ENCODE results near the gene GTPBP8. TPM values are rescaled to one million over a fixed set of nuclear protein-coding genes. Genes with fewer than 3 reads are reported as not detected.

Gene GTPBP8
- polyA plus RNA-seq, 1 donor from 2014 or later, result 32.4 TPM

GRCh38 chr3:113006359-113007056 lies 15.7 kb downstream of the GTPBP8 start:
- H3K27me3 ChIP-seq (ENCODE audit: insufficient read depth, low read depth, low read length), result no peaks in the 10 kb centered on the region
- no peak overlapping the region for H3K4me2 ChIP-seq (ENCODE audit: low read length)
- TF ChIP-seq SMC3 (conservative IDR thresholded peaks at IDR 0.05; ENCODE audit: poor library complexity) (no peak), RAD21 (conservative IDR thresholded peaks at IDR 0.05) (no peak), CTCF (IDR thresholded peaks at IDR 0.05; ENCODE audit: poor library complexity, severe bottlenecking) (no peak), MXI1 (conservative IDR thresholded peaks at IDR 0.05; ENCODE audit: poor library complexity, severe bottlenecking) (no peak), POLR2AphosphoS5 (IDR thresholded peaks at IDR 0.05) (no peak)
- no peaks in the 10 kb centered on the region for H3K9me2 ChIP-seq (ENCODE audit: insufficient read depth, low read length)
- no peaks in the 10 kb centered on the region for H3K36me3 ChIP-seq (ENCODE audit: insufficient read depth, low read length)
- H3K79me2 ChIP-seq (replicated peaks; ENCODE audit: insufficient read depth, low read length), result peaks cover 12% of the 10 kb centered on the region
- no peak overlapping the region for H3K4me3 ChIP-seq (ENCODE audit: low read length)
- H3K27ac ChIP-seq (ENCODE audit: low read length), result no peak overlapping the region
- no peak overlapping the region for H3K9ac ChIP-seq (ENCODE audit: low read length)
- no peaks in the 10 kb centered on the region for H4K20me1 ChIP-seq (ENCODE audit: insufficient read depth)
- H3K9me3 ChIP-seq (ENCODE audit: low read length), result no peaks in the 10 kb centered on the region
- no peaks in the 10 kb centered on the region for H3F3A ChIP-seq (ENCODE audit: insufficient read depth, low read length, poor library complexity, severe bottlenecking)
- no peak overlapping the region for H2AFZ ChIP-seq (ENCODE audit: low read depth, low read length)

GRCh38 chr3:113008117-113008516 lies 17.3 kb downstream of the GTPBP8 start:
- Histone ChIP-seq H3K36me3 (ENCODE audit: insufficient read depth, low read length) (no peaks in the 10 kb centered on the region), H3K9me2 (ENCODE audit: insufficient read depth, low read length) (no peaks in the 10 kb centered on the region), H3K79me2 (replicated peaks; ENCODE audit: insufficient read depth, low read length) (peaks cover 14% of the 10 kb centered on the region), H3K4me3 (ENCODE audit: low read length) (no peak overlapping the region), H2AFZ (ENCODE audit: low read depth, low read length) (no peak overlapping the region), H3K9ac (ENCODE audit: low read length) (no peak overlapping the region), H3K27me3 (ENCODE audit: insufficient read depth, low read depth, low read length) (no peaks in the 10 kb centered on the region), H3K27ac (ENCODE audit: low read length) (no peak overlapping the region), H3K4me2 (ENCODE audit: low read length) (no peak overlapping the region), H4K20me1 (ENCODE audit: insufficient read depth) (no peaks in the 10 kb centered on the region), H3F3A (ENCODE audit: insufficient read depth, low read length, poor library complexity, severe bottlenecking) (no peaks in the 10 kb centered on the region), H3K9me3 (ENCODE audit: low read length) (no peaks in the 10 kb centered on the region)
- TF ChIP-seq SMC3 (conservative IDR thresholded peaks at IDR 0.05; ENCODE audit: poor library complexity) (no peak), MXI1 (conservative IDR thresholded peaks at IDR 0.05; ENCODE audit: poor library complexity, severe bottlenecking) (no peak), TAF1 (IDR thresholded peaks at IDR 0.05; ENCODE audit: low read depth) (no peak), CTCF (IDR thresholded peaks at IDR 0.05; ENCODE audit: poor library complexity, severe bottlenecking) (no peak), RAD21 (conservative IDR thresholded peaks at IDR 0.05) (no peak), POLR2AphosphoS5 (IDR thresholded peaks at IDR 0.05) (no peak), EP300 (conservative IDR thresholded peaks at IDR 0.05; ENCODE audit: poor library complexity, severe bottlenecking) (no peak), REST (IDR thresholded peaks at IDR 0.05; ENCODE audit: borderline replicate concordance) (no peak), EZH2 (IDR thresholded peaks at IDR 0.05; ENCODE audit: borderline replicate concordance, insufficient read depth, low read length, poor library complexity, severe bottlenecking) (no peak)

Measured in neural cell (in vitro differentiated cells).